OCI-LY7 (cell line): ENCODE measurements around the gene CUEDC2. TPM values are rescaled to one million over a fixed set of nuclear protein-coding genes. Genes with fewer than 3 reads are reported as not detected.

ENCODE experiments used
- BruUV-seq: library from RNA; stranded (reverse); fragments of 400-500 nt; replicated peaks from 2 replicates; lab custom pipeline; 2021; lab: Mats Ljungman, UMichigan
- CTCF ChIA-PET: fragments of 300-600 bp; sonication (Branson Sonifier 250); formaldehyde crosslinking; loops from one replicate; lab custom pipeline; 2022; ENCODE audit warnings: antibody characterized with exemption; ENCODE audit not compliant: unreplicated experiment; lab: Charles Lee
- POLR2A ChIA-PET: fragments of 300-600 bp; sonication (Branson Sonifier 250); formaldehyde crosslinking; loops from one replicate; lab custom pipeline; 2022; ENCODE audit warnings: antibody characterized with exemption; lab: Charles Lee
- DNase-seq: peaks from one replicate; pipeline ENCODE4 v3.0.0-alpha.2; 2015; ENCODE audit warnings: low spot score
- H2AFZ ChIP-seq: fragments of 200-600 bp; sonication (generic), shearing (Covaris generic); 2 replicates; pipeline ENCODE4 v1.6.1; 2014; ENCODE audit warnings: mild to moderate bottlenecking, antibody characterized with exemption, low read length, moderate library complexity
- H3K27ac ChIP-seq: fragments of 200-600 bp; sonication (generic); 2 replicates; pipeline ENCODE4 v1.5.1; 2014; ENCODE audit warnings: mixed run types, low read depth, mild to moderate bottlenecking, moderate library complexity, low read length, inconsistent platforms; ENCODE audit not compliant: poor library complexity, severe bottlenecking
- H3K36me3 ChIP-seq: fragments of 200-600 bp; sonication (generic); 2 replicates; pipeline ENCODE4 v1.6.1; 2014; ENCODE audit warnings: mild to moderate bottlenecking, antibody characterized with exemption, low read length, moderate library complexity, mixed read lengths; ENCODE audit not compliant: insufficient read depth
- H3K4me1 ChIP-seq: fragments of 200-600 bp; sonication (generic); 2 replicates; pipeline ENCODE4 v1.5.1; 2014; ENCODE audit warnings: mild to moderate bottlenecking, low read length; ENCODE audit not compliant: insufficient read depth, poor library complexity, severe bottlenecking
- H3K4me2 ChIP-seq: fragments of 200-600 bp; sonication (generic); 2 replicates; pipeline ENCODE4 v1.6.1; 2014; ENCODE audit warnings: mild to moderate bottlenecking, low read length
- H3K4me3 ChIP-seq: fragments of 200-600 bp; sonication (generic); 2 replicates; pipeline ENCODE4 v1.5.1; 2014; ENCODE audit warnings: mild to moderate bottlenecking, low read depth, low read length; ENCODE audit not compliant: poor library complexity, severe bottlenecking
- H3K79me2 ChIP-seq: fragments of 200-600 bp; sonication (generic); 2 replicates; pipeline ENCODE4 v1.6.1; 2016; ENCODE audit warnings: low read depth, mild to moderate bottlenecking, low read length, moderate library complexity, mixed read lengths; ENCODE audit not compliant: insufficient read depth
- H3K9me2 ChIP-seq: fragments of 200-600 bp; sonication (generic); 2 replicates; pipeline ENCODE4 v1.6.1; 2016; ENCODE audit warnings: mild to moderate bottlenecking, low read length, mixed read lengths; ENCODE audit not compliant: insufficient read depth
- H3K9me3 ChIP-seq: fragments of 200-600 bp; sonication (generic); 2 replicates; pipeline ENCODE4 v1.6.1; 2014; ENCODE audit warnings: mild to moderate bottlenecking, mixed run types, low read length, mixed read lengths
- H4K20me1 ChIP-seq: fragments of 200-600 bp; sonication (generic); 2 replicates; pipeline ENCODE4 v1.6.1; 2014; ENCODE audit warnings: mild to moderate bottlenecking, antibody characterized with exemption, low read length, moderate library complexity, mixed read lengths; ENCODE audit not compliant: insufficient read depth
- EZH2phosphoT487 ChIP-seq: fragments of 200-600 bp; sonication (generic); IDR thresholded peaks from 2 replicates; pipeline ENCODE4 v1.6.1; 2018; ENCODE audit warnings: low read depth, borderline replicate concordance, mild to moderate bottlenecking, mixed run types, antibody characterized with exemption, low read length, moderate library complexity, mixed read lengths
- intact Hi-C: fragments of 100-400 bp; cut with micrococcal nuclease; formaldehyde crosslinking; loops from one replicate; pipeline ENCODE4 v1.10.0; 2022; ENCODE audit not compliant: unreplicated experiment
- total RNA-seq, 2 experiments: library from RNA; depleted of rRNA in 1 of 2; stranded (reverse); fragments of >200 nt in 1 of 2; shearing (Covaris generic) in 1 of 2; gene quantifications; 2 replicates each; pipeline ENCODE4 v1.2.3, GENCODE V29; 2014 to 2022
- TF ChIP-seq, protein P1 (sequence below): fragments of 200-600 bp; sonication (generic); conservative IDR thresholded peaks from 2 replicates; pipeline ENCODE4 v1.5.1; 2014; ENCODE audit warnings: mild to moderate bottlenecking, antibody characterized with exemption, low read length, moderate library complexity, mixed read lengths

CUEDC2 gene
- total RNA-seq, 2 experiments from 2014 or later, result 48.9 to 73.3 TPM

DNA sequence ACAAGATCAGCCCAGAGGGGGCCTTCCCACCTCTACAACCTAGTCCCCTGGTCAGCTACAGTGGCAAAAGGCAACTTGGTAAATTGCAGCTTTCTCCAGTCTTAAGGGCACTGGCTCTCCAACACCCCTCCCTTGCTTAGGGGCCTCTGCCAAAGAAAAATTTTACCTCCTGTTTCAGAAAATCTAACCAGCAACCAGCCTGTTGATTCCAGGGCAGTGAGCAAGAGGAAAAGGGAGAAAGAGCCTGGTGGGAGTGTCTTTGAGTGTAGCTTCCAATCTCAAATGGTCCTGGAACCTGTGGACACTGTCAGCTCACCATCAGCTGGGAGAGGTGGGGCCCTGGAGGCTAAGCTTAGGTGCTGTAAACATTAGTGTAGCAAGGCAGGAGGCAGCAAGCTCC, 47.3 kb upstream of the CUEDC2 start:
- POLR2A ChIA-PET, result no interaction called here
- H3K9me2 ChIP-seq, result no peaks in the 10 kb centered on the region

DNA sequence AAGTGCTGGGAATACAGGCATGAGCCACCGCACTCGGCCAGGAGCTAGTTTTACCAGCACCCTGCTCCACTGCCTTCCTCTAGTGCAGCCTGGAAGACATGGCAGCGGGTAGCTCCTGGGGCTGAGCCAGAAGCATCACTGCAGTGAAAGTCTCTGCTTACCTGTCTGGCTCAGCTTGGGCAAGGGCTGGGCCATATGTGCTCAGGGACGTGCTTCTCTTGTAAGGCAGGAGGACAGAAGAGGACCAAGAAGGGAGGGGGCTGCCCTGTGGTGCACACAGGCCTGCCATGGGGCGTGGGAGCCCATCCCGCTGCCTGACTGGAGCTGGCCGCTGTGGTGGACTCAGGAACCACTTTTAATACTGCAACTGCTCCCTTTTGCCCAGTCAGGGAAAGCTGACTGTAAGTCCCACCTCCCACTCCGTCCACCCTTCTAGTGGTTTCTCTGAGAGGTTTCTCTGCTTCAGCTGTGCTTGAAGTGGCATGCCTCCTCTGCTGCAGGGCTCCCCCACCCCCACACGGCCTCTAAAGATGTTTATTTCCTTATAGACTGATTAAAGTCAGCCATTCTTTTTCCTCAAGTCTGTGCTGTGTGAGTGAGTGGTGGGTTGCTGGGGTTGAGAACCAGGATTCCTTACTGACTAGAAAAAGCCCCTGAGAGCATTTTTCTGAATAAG, 44.2 kb upstream of the CUEDC2 start:
- no peak overlapping the region for H3K27ac ChIP-seq
- no peak overlapping the region for H3K4me2 ChIP-seq
- H2AFZ ChIP-seq, result no peak overlapping the region
- H4K20me1 ChIP-seq, result no peaks in the 10 kb centered on the region
- H3K36me3 ChIP-seq, result peaks cover 68% of the 10 kb centered on the region
- no TSS peak for BruUV-seq
- no peaks in the 10 kb centered on the region for H3K79me2 ChIP-seq
- intact Hi-C loops, result no loop called here
- no peak for DNase-seq
- ChIA-PET CTCF (interaction anchor here (0.7 kb wide), 1 partner anchor 15 kb away, joined by 3 read pairs; no protein-coding TSS in a partner anchor), POLR2A (interaction anchor here (1.0 kb wide), 1 partner anchor 21 kb away, joined by 5 read pairs; no protein-coding TSS in a partner anchor)
- no peak overlapping the region for H3K4me3 ChIP-seq
- H3K9me3 ChIP-seq, result no peaks in the 10 kb centered on the region
- H3K4me1 ChIP-seq, result no peaks in the 10 kb centered on the region
- TF ChIP-seq, protein P1, sequence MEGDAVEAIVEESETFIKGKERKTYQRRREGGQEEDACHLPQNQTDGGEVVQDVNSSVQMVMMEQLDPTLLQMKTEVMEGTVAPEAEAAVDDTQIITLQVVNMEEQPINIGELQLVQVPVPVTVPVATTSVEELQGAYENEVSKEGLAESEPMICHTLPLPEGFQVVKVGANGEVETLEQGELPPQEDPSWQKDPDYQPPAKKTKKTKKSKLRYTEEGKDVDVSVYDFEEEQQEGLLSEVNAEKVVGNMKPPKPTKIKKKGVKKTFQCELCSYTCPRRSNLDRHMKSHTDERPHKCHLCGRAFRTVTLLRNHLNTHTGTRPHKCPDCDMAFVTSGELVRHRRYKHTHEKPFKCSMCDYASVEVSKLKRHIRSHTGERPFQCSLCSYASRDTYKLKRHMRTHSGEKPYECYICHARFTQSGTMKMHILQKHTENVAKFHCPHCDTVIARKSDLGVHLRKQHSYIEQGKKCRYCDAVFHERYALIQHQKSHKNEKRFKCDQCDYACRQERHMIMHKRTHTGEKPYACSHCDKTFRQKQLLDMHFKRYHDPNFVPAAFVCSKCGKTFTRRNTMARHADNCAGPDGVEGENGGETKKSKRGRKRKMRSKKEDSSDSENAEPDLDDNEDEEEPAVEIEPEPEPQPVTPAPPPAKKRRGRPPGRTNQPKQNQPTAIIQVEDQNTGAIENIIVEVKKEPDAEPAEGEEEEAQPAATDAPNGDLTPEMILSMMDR, result no peak
- TF ChIP-seq EZH2phosphoT487, result no peak
- no peaks in the 10 kb centered on the region for H3K9me2 ChIP-seq

More for the DNA sequence above, 47.3 kb upstream of the CUEDC2 start:
- no peak for DNase-seq
- no peak overlapping the region for H3K4me3 ChIP-seq
- no peak overlapping the region for H3K4me2 ChIP-seq
- H2AFZ ChIP-seq, result no peak overlapping the region
- no peaks in the 10 kb centered on the region for H4K20me1 ChIP-seq
- no peak overlapping the region for H3K27ac ChIP-seq
- TF ChIP-seq, protein P1, result no peak
- TF ChIP-seq EZH2phosphoT487, result no peak
- intact Hi-C loops, result loop anchor here (1.0 to 2.0 kb wide), 3 partner anchors 59 to 250 kb away; partner anchors contain the start of gene FBXL15
- H3K9me3 ChIP-seq, result no peaks in the 10 kb centered on the region
- H3K36me3 ChIP-seq, result peaks cover 88% of the 10 kb centered on the region
- no TSS peak for BruUV-seq
- H3K4me1 ChIP-seq, result peaks cover 3% of the 10 kb centered on the region
- no peaks in the 10 kb centered on the region for H3K79me2 ChIP-seq
- CTCF ChIA-PET, result no interaction called here

DNA sequence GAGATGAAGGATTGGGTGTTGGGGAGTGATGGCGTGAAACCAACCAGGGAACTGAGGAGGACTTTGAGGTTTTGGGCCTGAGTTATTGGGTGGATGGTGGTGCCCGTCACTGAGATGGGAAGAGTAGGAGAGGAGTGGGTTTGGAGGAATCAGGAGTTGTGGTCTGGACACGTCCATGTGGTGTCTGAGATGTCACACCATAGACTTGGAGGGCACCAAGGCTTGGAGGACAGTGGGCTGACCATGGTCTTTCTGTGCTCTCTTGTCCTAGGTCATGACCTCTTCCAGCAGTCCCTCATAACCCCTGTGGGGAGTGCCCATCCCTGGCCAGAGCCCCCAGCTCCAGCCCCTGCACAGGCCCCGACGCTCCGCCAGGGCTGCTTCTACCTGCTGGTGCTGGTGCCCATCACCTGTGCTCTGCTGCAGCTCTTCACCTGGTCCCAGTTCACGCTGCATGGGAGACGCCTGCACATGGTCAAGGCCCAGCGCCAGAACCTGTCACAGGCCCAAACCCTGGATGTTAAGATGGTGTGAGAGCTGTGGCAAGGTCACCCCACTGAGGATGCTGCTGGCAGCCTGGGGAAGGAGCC, 43.2 kb upstream of the CUEDC2 start:
- Histone ChIP-seq H3K36me3 (peaks cover 57% of the 10 kb centered on the region), H3K4me2 (no peak overlapping the region), H2AFZ (no peak overlapping the region), H3K9me3 (no peaks in the 10 kb centered on the region), H3K79me2 (no peaks in the 10 kb centered on the region), H3K4me1 (no peaks in the 10 kb centered on the region), H3K9me2 (no peaks in the 10 kb centered on the region), H3K27ac (no peak overlapping the region), H4K20me1 (no peaks in the 10 kb centered on the region), H3K4me3 (no peak overlapping the region)
- DNase-seq, result no peak
- TF ChIP-seq EZH2phosphoT487, result no peak
- TF ChIP-seq, protein P1, result no peak
- CTCF ChIA-PET, result no interaction called here
- BruUV-seq, result no TSS peak
- POLR2A ChIA-PET, result interaction anchor here (1.0 kb wide), 1 partner anchor 22 kb away, joined by 5 read pairs; no protein-coding TSS in a partner anchor
- intact Hi-C loops, result no loop called here
